Upper lobe of left lung (tissue), 4 donors: ENCODE data around the gene GFER.

Experiments
- POLR2A ChIP-seq, 4 donors: fragments of 450-650 bp; IDR thresholded peaks; one replicate each; pipeline ENCODE4 v1.5.1; 2016 to 2017; ENCODE audit warnings: antibody characterized with exemption in 4 of 4, mild to moderate bottlenecking in 2 of 4
- POLR2AphosphoS5 ChIP-seq, 2 donors: sonication (generic); formaldehyde crosslinking; IDR thresholded peaks; one replicate each; pipeline ENCODE4 v1.5.1; 2017; ENCODE audit warnings: antibody characterized with exemption in 2 of 2
- TF ChIP-seq, protein P1 (sequence below), 6 experiments: fragments of 450-650 bp in 4 of 6; fragments of 200-600 bp in 2 of 6; sonication (generic) in 2 of 6; IDR thresholded peaks; one replicate each; pipeline ENCODE4 v1.5.1; 2016 to 2019; ENCODE audit warnings: antibody characterized with exemption in 6 of 6

DNA sequence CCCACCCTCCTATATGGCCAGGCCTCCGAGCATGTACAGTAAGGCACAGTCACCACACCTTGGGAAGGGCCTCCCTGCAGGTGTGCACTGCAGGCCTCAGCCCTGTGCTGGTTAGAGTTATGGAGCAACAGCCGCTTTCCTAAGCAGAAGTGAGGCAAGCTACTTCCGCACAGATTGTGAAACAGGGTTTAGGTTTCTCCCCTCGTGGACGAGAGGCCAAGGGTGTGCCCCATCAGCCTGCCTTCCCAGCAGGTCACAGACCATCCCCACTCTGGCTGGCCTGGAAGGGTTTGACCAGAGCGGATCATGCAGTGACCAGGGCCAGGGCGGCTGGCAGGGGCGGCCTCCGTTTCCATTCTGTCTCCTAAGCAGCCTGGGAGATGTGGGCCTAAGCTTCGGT lies 45.7 kb upstream of the GFER start:
- TF ChIP-seq POLR2A (IDR thresholded peaks at IDR 0.05) (no peak), POLR2AphosphoS5 (IDR thresholded peaks at IDR 0.05) (peak; percentile 67 to 68)
- TF ChIP-seq, protein P1, sequence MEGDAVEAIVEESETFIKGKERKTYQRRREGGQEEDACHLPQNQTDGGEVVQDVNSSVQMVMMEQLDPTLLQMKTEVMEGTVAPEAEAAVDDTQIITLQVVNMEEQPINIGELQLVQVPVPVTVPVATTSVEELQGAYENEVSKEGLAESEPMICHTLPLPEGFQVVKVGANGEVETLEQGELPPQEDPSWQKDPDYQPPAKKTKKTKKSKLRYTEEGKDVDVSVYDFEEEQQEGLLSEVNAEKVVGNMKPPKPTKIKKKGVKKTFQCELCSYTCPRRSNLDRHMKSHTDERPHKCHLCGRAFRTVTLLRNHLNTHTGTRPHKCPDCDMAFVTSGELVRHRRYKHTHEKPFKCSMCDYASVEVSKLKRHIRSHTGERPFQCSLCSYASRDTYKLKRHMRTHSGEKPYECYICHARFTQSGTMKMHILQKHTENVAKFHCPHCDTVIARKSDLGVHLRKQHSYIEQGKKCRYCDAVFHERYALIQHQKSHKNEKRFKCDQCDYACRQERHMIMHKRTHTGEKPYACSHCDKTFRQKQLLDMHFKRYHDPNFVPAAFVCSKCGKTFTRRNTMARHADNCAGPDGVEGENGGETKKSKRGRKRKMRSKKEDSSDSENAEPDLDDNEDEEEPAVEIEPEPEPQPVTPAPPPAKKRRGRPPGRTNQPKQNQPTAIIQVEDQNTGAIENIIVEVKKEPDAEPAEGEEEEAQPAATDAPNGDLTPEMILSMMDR (IDR thresholded peaks at IDR 0.05) = no peak
